ENCODE results near the gene MYO15B. TPM values are rescaled to one million over a fixed set of nuclear protein-coding genes. Genes with fewer than 3 reads are reported as not detected.

The MYO15B gene
- total and polyA plus RNA-seq, 2 experiments from 2014 or later = 1.3 to 7.2 TPM

GRCh38 chr17:75566834-75567233, 20.8 kb upstream of the MYO15B start:
- 50 to 58% methylated on average over 5 of the region's 5 CpGs for WGBS, 2 experiments (ENCODE audit: low coverage in 1 of 2, low lambda C conversion rate in 2 of 2, missing lambda C conversion rate in 2 of 2)
- no peaks in the 10 kb centered on the region for H4K20me1 ChIP-seq (ENCODE audit: insufficient read depth)
- no peaks in the 10 kb centered on the region for H3K9me3 ChIP-seq (ENCODE audit: low read depth)
- DNase-seq = no peak
- H3K27ac ChIP-seq = no peak overlapping the region
- no peak overlapping the region for H2AFZ ChIP-seq
- in situ Hi-C loops (cut with MboI) = no loop called here
- 0 out of 2 replicates have a peak, but pooled peaks cover 4% of the 10 kb centered on the region for H3K4me1 ChIP-seq (ENCODE audit: insufficient read depth)
- no peak overlapping the region for H3K9ac ChIP-seq
- no peak overlapping the region for H3K4me2 ChIP-seq (ENCODE audit: unreplicated experiment)
- H3F3A ChIP-seq (ENCODE audit: insufficient read depth) = no peaks in the 10 kb centered on the region
- no peak for TF ChIP-seq EZH2phosphoT487 (IDR thresholded peaks at IDR 0.05; ENCODE audit: insufficient read depth, low read depth)
- no peak for TF ChIP-seq EZH2 (IDR thresholded peaks at IDR 0.05; ENCODE audit: insufficient read depth, poor library complexity, severe bottlenecking)
- no peaks in the 10 kb centered on the region for H3K36me3 ChIP-seq (ENCODE audit: low read depth)
- no peaks in the 10 kb centered on the region for H3K79me2 ChIP-seq (ENCODE audit: insufficient read depth)
- H3K4me3 ChIP-seq = no peak overlapping the region
- no peaks in the 10 kb centered on the region for H3K9me2 ChIP-seq (ENCODE audit: insufficient read depth)
- H3K27me3 ChIP-seq (replicated peaks; ENCODE audit: insufficient read depth) = peaks cover 6% of the 10 kb centered on the region; the same call in 1 of the 2 replicates

GRCh38 chr17:75568412-75569255, 19.0 kb upstream of the MYO15B start:
- no peak overlapping the region for H3K9ac ChIP-seq
- H4K20me1 ChIP-seq (ENCODE audit: insufficient read depth) = no peaks in the 10 kb centered on the region
- no peak overlapping the region for H2AFZ ChIP-seq
- no peaks in the 10 kb centered on the region for H3K36me3 ChIP-seq (ENCODE audit: low read depth)
- no peak overlapping the region for H3K4me2 ChIP-seq (ENCODE audit: unreplicated experiment)
- H3K4me3 ChIP-seq = no peak overlapping the region
- in situ Hi-C loops (cut with MboI) = no loop called here
- no peaks in the 10 kb centered on the region for H3K4me1 ChIP-seq (ENCODE audit: insufficient read depth)
- 79 to 81% methylated on average over 30 to 31 of the region's 31 CpGs for WGBS, 2 experiments (ENCODE audit: low coverage in 1 of 2, low lambda C conversion rate in 2 of 2, missing lambda C conversion rate in 2 of 2)
- H3K27ac ChIP-seq = no peak overlapping the region
- H3K9me2 ChIP-seq (ENCODE audit: insufficient read depth) = no peaks in the 10 kb centered on the region
- no peaks in the 10 kb centered on the region for H3K79me2 ChIP-seq (ENCODE audit: insufficient read depth)
- TF ChIP-seq EZH2 (IDR thresholded peaks at IDR 0.05; ENCODE audit: insufficient read depth, poor library complexity, severe bottlenecking) (no peak), EZH2phosphoT487 (IDR thresholded peaks at IDR 0.05; ENCODE audit: insufficient read depth, low read depth) (no peak)
- H3K27me3 ChIP-seq (replicated peaks; ENCODE audit: insufficient read depth) = peaks cover 6% of the 10 kb centered on the region; the same call in 1 of the 2 replicates
- no peaks in the 10 kb centered on the region for H3F3A ChIP-seq (ENCODE audit: insufficient read depth)
- H3K9me3 ChIP-seq (ENCODE audit: low read depth) = no peaks in the 10 kb centered on the region
- no peak for DNase-seq

GRCh38 chr17:75570034-75570676, 17.4 kb upstream of the MYO15B start:
- DNase-seq = no peak
- H3F3A ChIP-seq (ENCODE audit: insufficient read depth) = no peaks in the 10 kb centered on the region
- no peaks in the 10 kb centered on the region for H3K79me2 ChIP-seq (ENCODE audit: insufficient read depth)
- no peaks in the 10 kb centered on the region for H3K9me3 ChIP-seq (ENCODE audit: low read depth)
- in situ Hi-C loops (cut with MboI) = no loop called here
- H2AFZ ChIP-seq = no peak overlapping the region
- no peak for TF ChIP-seq EZH2 (IDR thresholded peaks at IDR 0.05; ENCODE audit: insufficient read depth, poor library complexity, severe bottlenecking)
- TF ChIP-seq EZH2phosphoT487 (IDR thresholded peaks at IDR 0.05; ENCODE audit: insufficient read depth, low read depth) = no peak
- no peaks in the 10 kb centered on the region for H3K4me1 ChIP-seq (ENCODE audit: insufficient read depth)
- H3K4me3 ChIP-seq = no peak overlapping the region
- H3K27ac ChIP-seq = no peak overlapping the region
- peaks cover 6% of the 10 kb centered on the region; the same call in 1 of the 2 replicates for H3K27me3 ChIP-seq (replicated peaks; ENCODE audit: insufficient read depth)
- no peaks in the 10 kb centered on the region for H3K9me2 ChIP-seq (ENCODE audit: insufficient read depth)
- no peaks in the 10 kb centered on the region for H3K36me3 ChIP-seq (ENCODE audit: low read depth)
- 83 to 85% methylated on average over 29 to 34 of the region's 35 CpGs for WGBS, 2 experiments (ENCODE audit: low coverage in 1 of 2, low lambda C conversion rate in 2 of 2, missing lambda C conversion rate in 2 of 2)
- no peak overlapping the region for H3K4me2 ChIP-seq (ENCODE audit: unreplicated experiment)
- H3K9ac ChIP-seq = no peak overlapping the region
- no peaks in the 10 kb centered on the region for H4K20me1 ChIP-seq (ENCODE audit: insufficient read depth)

- Histone ChIP-seq H3K4me3 (no peak overlapping the region), H3K9ac (no peak overlapping the region), H3K27me3 (replicated peaks; ENCODE audit: insufficient read depth) (peaks cover 6% of the 10 kb centered on the region; the same call in 1 of the 2 replicates), H3K9me3 (ENCODE audit: low read depth) (no peaks in the 10 kb centered on the region), H2AFZ (no peak overlapping the region), H3K36me3 (ENCODE audit: low read depth) (no peaks in the 10 kb centered on the region), H3K27ac (no peak overlapping the region), H3K4me2 (ENCODE audit: unreplicated experiment) (no peak overlapping the region), H3K79me2 (ENCODE audit: insufficient read depth) (no peaks in the 10 kb centered on the region), H3K4me1 (ENCODE audit: insufficient read depth) (no peaks in the 10 kb centered on the region), H3K9me2 (ENCODE audit: insufficient read depth) (no peaks in the 10 kb centered on the region), H4K20me1 (ENCODE audit: insufficient read depth) (no peaks in the 10 kb centered on the region), H3F3A (ENCODE audit: insufficient read depth) (no peaks in the 10 kb centered on the region)
- in situ Hi-C loops (cut with MboI) = no loop called here
- 81 to 93% methylated on average over 8 to 11 of the region's 11 CpGs for WGBS, 2 experiments (ENCODE audit: low coverage in 1 of 2, low lambda C conversion rate in 2 of 2, missing lambda C conversion rate in 2 of 2)
- TF ChIP-seq EZH2 (IDR thresholded peaks at IDR 0.05; ENCODE audit: insufficient read depth, poor library complexity, severe bottlenecking) (no peak), EZH2phosphoT487 (IDR thresholded peaks at IDR 0.05; ENCODE audit: insufficient read depth, low read depth) (no peak)
- no peak for DNase-seq
These were observed 16.8 kb upstream of the MYO15B start for GRCh38 chr17:75570772-75571171.
